Tibial nerve (tissue), 4 donors: Measurements from ENCODE around the gene AUNIP. TPM values are rescaled to one million over a fixed set of nuclear protein-coding genes. Genes with fewer than 3 reads are reported as not detected.

Source experiments
- DNase-seq, 2 donors: peaks; one replicate each; pipeline ENCODE4 v3.0.0-alpha.2; 2019; ENCODE audit warnings: low spot score in 2 of 2
- H3K27ac ChIP-seq, 4 donors: fragments of 200-600 bp; sonication (generic) in 3 of 4; one replicate each; pipeline ENCODE4 v1.5.1; 2017 to 2019; ENCODE audit warnings: mild to moderate bottlenecking in 1 of 4
- H3K27me3 ChIP-seq, 2 donors: fragments of 200-600 bp; sonication (generic) in 1 of 2; one replicate each; pipeline versions ENCODE4 v1.5.1 to v1.6.0; 2017 to 2019
- H3K36me3 ChIP-seq, 3 donors: fragments of 200-600 bp; sonication (generic); one replicate each; pipeline ENCODE4 v1.5.1; 2018 to 2019
- H3K4me1 ChIP-seq, 4 donors: fragments of 200-600 bp; sonication (generic) in 3 of 4; one replicate each; pipeline ENCODE4 v1.5.1; 2017 to 2019
- H3K4me3 ChIP-seq, 4 donors: fragments of 200-600 bp; sonication (generic) in 3 of 4; one replicate each; pipeline ENCODE4 v1.5.1; 2017 to 2019; ENCODE audit warnings: mild to moderate bottlenecking in 1 of 4, moderate library complexity in 1 of 4
- H3K9me3 ChIP-seq, 4 donors: fragments of 200-600 bp; sonication (generic) in 3 of 4; one replicate each; pipeline ENCODE4 v1.5.1; 2017 to 2019
- CTCF ChIP-seq, 5 experiments: fragments of 200-600 bp in 3 of 5; fragments of 450-650 bp in 2 of 5; sonication (generic) in 3 of 5; IDR thresholded peaks; one replicate each; pipeline ENCODE4 v1.5.1; 2016 to 2019; ENCODE audit warnings: antibody characterized with exemption in 5 of 5, mild to moderate bottlenecking in 3 of 5, moderate library complexity in 2 of 5
- EP300 ChIP-seq, 2 donors: sonication (generic); formaldehyde crosslinking; IDR thresholded peaks; one replicate each; pipeline ENCODE4 v1.6.1; 2017; ENCODE audit warnings: antibody characterized with exemption in 2 of 2, mild to moderate bottlenecking in 1 of 2
- POLR2A ChIP-seq, 2 donors: fragments of 450-650 bp; IDR thresholded peaks; one replicate each; pipeline ENCODE4 v1.6.1; 2017; ENCODE audit warnings: antibody characterized with exemption in 2 of 2, mild to moderate bottlenecking in 2 of 2, moderate library complexity in 2 of 2
- WGBS, 2 donors: methylation state at CpG; one replicate each; pipeline ENCODE4 v1.1.5; 2018; 5-methylcytosine and 5-hydroxymethylcytosine counted together
- total RNA-seq, 4 donors: library from RNA; depleted of rRNA; stranded (reverse); fragments of >200 nt; gene quantifications; one replicate each; pipeline ENCODE4 v1.1.0, GENCODE V29; 2016

Gene AUNIP
- total RNA-seq, 4 donors from 2014 or later: not detected

- peaks cover 0 to 11% (median 0%) of the 10 kb centered on the region in 3 donors for H3K36me3 ChIP-seq
- 4 to 16% methylated on average over 29 to 34 of the region's 34 CpGs for WGBS, 2 donors
- TF ChIP-seq POLR2A (IDR thresholded peaks at IDR 0.05): no peak
- peak in 1 of 2 donors; percentile 22 for DNase-seq
- H3K4me3 ChIP-seq: peak overlapping the region; percentile 70 to 95 (median 87)
- peaks cover 0 to 45% (median 16%) of the 10 kb centered on the region in 4 donors for H3K4me1 ChIP-seq
- no peaks in the 10 kb centered on the region for H3K9me3 ChIP-seq
- H3K27ac ChIP-seq: peak overlapping the region; percentile 89 to 97 (median 94)
- H3K27me3 ChIP-seq: no peaks in the 10 kb centered on the region
These were observed 47.5 kb upstream of the AUNIP start for GRCh38 chr1:25906644-25907300.

GRCh38 chr1:25905680-25906643 is 46.7 kb upstream of the AUNIP start, which contains the start of gene STMN1:
Gene STMN1 (minus strand): TSS chr1:25906419. CDS start chr1:25904676, 1,743 bp downstream.
- H3K4me1 ChIP-seq: peaks cover 0 to 50% (median 18%) of the 10 kb centered on the region in 4 donors
- WGBS, 2 donors: 1% methylated on average over 16 to 65 of the region's 102 CpGs
- H3K4me3 ChIP-seq: peak within 1 kb of the TSS; percentile 70 to 95 (median 87)
- H3K9me3 ChIP-seq: no peaks in the 10 kb centered on the region
- peaks cover 0 to 17% (median 0%) of the 10 kb centered on the region in 3 donors for H3K36me3 ChIP-seq
- TF ChIP-seq EP300 (IDR thresholded peaks at IDR 0.05) (peak; percentile 70 to 98), POLR2A (IDR thresholded peaks at IDR 0.05) (peak; percentile 85 to 94), CTCF (IDR thresholded peaks at IDR 0.05) (peak in 1 of 5 experiments; percentile 14)
- H3K27ac ChIP-seq: peak within 1 kb of the TSS; percentile 89 to 97 (median 94)
- H3K27me3 ChIP-seq: no peaks in the 10 kb centered on the region
- peak; percentile 84 to 85 for DNase-seq

DNA sequence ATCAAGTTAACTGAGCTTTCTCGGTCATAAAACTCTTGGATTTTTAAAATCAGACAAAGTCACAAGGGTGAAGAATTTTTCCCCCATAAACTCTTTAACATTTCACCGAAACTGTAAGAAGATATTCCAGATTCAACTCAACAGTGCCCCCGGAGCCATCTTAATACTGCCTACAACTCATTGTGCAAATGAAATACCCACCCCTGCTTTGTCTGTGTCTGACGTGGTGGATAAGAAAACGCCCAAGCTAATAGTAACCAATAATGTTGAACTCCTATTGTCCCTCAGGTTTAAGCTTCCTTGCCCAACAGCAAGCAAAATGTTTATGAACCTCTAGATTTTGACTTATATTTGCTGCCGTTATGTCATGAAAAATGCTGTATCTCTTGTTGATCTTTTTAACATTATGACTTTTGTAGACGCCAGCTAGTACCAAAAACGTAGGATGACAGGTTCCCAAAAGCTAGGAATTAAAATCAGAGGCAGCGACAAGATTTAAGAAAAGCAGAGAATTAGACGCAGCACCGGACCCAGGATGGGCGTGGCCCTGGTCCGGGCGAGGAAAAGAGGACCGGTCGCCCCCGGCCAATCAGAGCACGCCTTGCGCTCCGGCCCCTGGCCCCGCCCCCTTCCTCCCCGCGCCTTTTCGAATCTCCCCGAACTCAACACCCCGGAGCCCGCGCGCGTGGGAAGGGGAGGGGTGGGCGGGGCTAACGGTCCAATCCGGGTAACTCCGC is 45.9 kb upstream of the AUNIP start:
- peak; percentile 89 to 92 for DNase-seq
- Histone ChIP-seq H3K27ac (peak overlapping the region; percentile 89 to 97 (median 94)), H3K36me3 (peaks cover 0 to 24% (median 0%) of the 10 kb centered on the region in 3 donors), H3K4me1 (peaks cover 0 to 57% (median 21%) of the 10 kb centered on the region in 4 donors), H3K4me3 (peak overlapping the region; percentile 70 to 95 (median 87)), H3K27me3 (no peaks in the 10 kb centered on the region), H3K9me3 (no peaks in the 10 kb centered on the region)
- TF ChIP-seq POLR2A (IDR thresholded peaks at IDR 0.05) (no peak), EP300 (IDR thresholded peaks at IDR 0.05) (peak in 1 of 2 donors; percentile 48)
- WGBS, 2 donors: 0 to 1% methylated on average over 24 to 30 of the region's 34 CpGs

- peak overlapping the region in 1 of 4 donors; percentile 88 for H3K4me3 ChIP-seq
- DNase-seq: no peak
- WGBS, 2 donors: 45 to 57% methylated on average over 3 of the region's 3 CpGs
- no peaks in the 10 kb centered on the region for H3K9me3 ChIP-seq
- peak overlapping the region in 2 of 4 donors; percentile 96 to 97 for H3K27ac ChIP-seq
- peaks cover 0 to 33% (median 0%) of the 10 kb centered on the region in 3 donors for H3K36me3 ChIP-seq
- no peaks in the 10 kb centered on the region for H3K27me3 ChIP-seq
- peaks cover 0 to 66% (median 21%) of the 10 kb centered on the region in 4 donors for H3K4me1 ChIP-seq
- TF ChIP-seq POLR2A (IDR thresholded peaks at IDR 0.05) (no peak), EP300 (IDR thresholded peaks at IDR 0.05) (no peak), CTCF (IDR thresholded peaks at IDR 0.05) (no peak)
These were observed 44.7 kb upstream of the AUNIP start for GRCh38 chr1:25903986-25904385.

- Histone ChIP-seq H3K9me3 (no peaks in the 10 kb centered on the region), H3K27ac (peak overlapping the region in 2 of 4 donors; percentile 96 to 97), H3K4me1 (peaks cover 0 to 68% (median 24%) of the 10 kb centered on the region in 4 donors), H3K27me3 (no peaks in the 10 kb centered on the region), H3K36me3 (peaks cover 0 to 39% (median 0%) of the 10 kb centered on the region in 3 donors), H3K4me3 (no peak overlapping the region)
- DNase-seq: no peak
- WGBS, 2 donors: 74 to 77% methylated on average over 3 of the region's 3 CpGs
- TF ChIP-seq CTCF (IDR thresholded peaks at IDR 0.05) (no peak), EP300 (IDR thresholded peaks at IDR 0.05) (no peak), POLR2A (IDR thresholded peaks at IDR 0.05) (no peak)
These were observed 43.2 kb upstream of the AUNIP start for GRCh38 chr1:25902462-25902861.
